Immature natural killer cell (primary cell): Measurements from ENCODE around the gene PRSS21. TPM values are rescaled to one million over a fixed set of nuclear protein-coding genes. Genes with fewer than 3 reads are reported as not detected.

ENCODE experiments used
- DNase-seq, 3 donors: peaks; one replicate each; pipeline ENCODE4 v3.0.0; 2022; ENCODE audit warnings: mixed read lengths in 1 of 3
- H3K27ac Mint-ChIP-seq, 6 donors: one replicate each; pipeline ENCODE4 v1.8.0; 2020; ENCODE audit warnings: mixed read lengths in 6 of 6, mild to moderate bottlenecking in 5 of 6, inconsistent platforms in 4 of 6, moderate library complexity in 3 of 6
- H3K27me3 Mint-ChIP-seq, 3 donors: one replicate each; pipeline ENCODE4 v1.8.0; 2020 to 2021; ENCODE audit warnings: low read depth in 3 of 3, mild to moderate bottlenecking in 3 of 3, mixed read lengths in 3 of 3, moderate library complexity in 3 of 3, inconsistent platforms in 1 of 3
- H3K36me3 Mint-ChIP-seq, 3 donors: one replicate each; pipeline ENCODE4 v1.8.0; 2020; ENCODE audit warnings: mixed read lengths in 3 of 3, inconsistent platforms in 2 of 3, mild to moderate bottlenecking in 2 of 3
- H3K4me1 Mint-ChIP-seq, 2 donors: one replicate each; pipeline ENCODE4 v1.8.0; 2020; ENCODE audit warnings: inconsistent platforms in 2 of 2, mild to moderate bottlenecking in 2 of 2, mixed read lengths in 2 of 2, moderate library complexity in 1 of 2
- H3K4me3 Mint-ChIP-seq, 5 donors: one replicate each; pipeline ENCODE4 v1.8.0; 2020; ENCODE audit warnings: mild to moderate bottlenecking in 5 of 5, mixed read lengths in 5 of 5, inconsistent platforms in 3 of 5, moderate library complexity in 3 of 5
- H3K9me3 Mint-ChIP-seq, 6 donors: one replicate each; pipeline ENCODE4 v1.8.0; 2020; ENCODE audit warnings: mild to moderate bottlenecking in 6 of 6, mixed read lengths in 6 of 6, inconsistent platforms in 4 of 6, moderate library complexity in 3 of 6
- polyA plus RNA-seq, 3 donors: library from polyadenylated mRNA; unstranded; fragments of 300-500 nt; fragmentation: Illumina TruSeq; gene quantifications; one replicate each; pipeline ENCODE4 v1.2.3, GENCODE V29; 2021

The PRSS21 gene, protein sequence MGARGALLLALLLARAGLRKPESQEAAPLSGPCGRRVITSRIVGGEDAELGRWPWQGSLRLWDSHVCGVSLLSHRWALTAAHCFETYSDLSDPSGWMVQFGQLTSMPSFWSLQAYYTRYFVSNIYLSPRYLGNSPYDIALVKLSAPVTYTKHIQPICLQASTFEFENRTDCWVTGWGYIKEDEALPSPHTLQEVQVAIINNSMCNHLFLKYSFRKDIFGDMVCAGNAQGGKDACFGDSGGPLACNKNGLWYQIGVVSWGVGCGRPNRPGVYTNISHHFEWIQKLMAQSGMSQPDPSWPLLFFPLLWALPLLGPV
- 10 to 100 TPM in 1 of 3 donors, 1 to 10 TPM in 2; 3.1 to 11.0 (median 6.8) TPM for polyA plus RNA-seq

DNA sequence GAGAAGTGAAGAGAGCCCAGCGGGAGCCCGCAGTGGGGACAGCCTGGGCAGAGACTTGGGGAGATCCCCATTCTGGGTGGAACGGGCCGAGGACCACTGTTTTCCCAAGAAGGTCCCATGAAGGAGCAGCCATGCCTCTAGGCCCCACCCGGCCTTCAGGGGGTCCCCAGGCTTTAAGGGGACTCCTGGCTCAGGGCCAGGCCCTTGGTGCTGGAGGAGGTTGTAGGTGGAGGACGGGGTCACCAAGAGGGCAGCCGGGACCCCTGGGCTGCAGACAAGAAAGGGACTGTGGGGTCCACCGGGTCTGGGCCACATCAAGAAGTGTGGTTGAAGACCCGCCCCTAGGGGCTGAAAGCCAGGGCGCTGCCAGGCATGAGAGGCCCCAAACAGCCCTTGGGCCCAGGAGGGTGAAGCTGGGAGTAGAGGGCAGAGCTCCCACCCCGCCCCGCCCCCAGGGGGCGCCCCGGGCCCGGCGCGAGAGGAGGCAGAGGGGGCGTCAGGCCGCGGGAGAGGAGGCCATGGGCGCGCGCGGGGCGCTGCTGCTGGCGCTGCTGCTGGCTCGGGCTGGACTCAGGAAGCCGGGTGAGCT is at the start of gene PRSS21:
Gene PRSS21, plus strand, starts transcription at position 487 of the 589 bp plus-strand sequence. Its CDS starts 32 bp downstream, at position 519.
- H3K4me3 Mint-ChIP-seq, result peak within 1 kb of the TSS in 3 of 5 donors; percentile 35 to 47 (median 39)
- H3K9me3 Mint-ChIP-seq, result no peaks in the 10 kb centered on the region
- no peaks in the 10 kb centered on the region for H3K36me3 Mint-ChIP-seq
- peak; percentile 35 to 63 (median 42) for DNase-seq
- H3K27me3 Mint-ChIP-seq, result peaks cover 0 to 2% (median 1%) of the 10 kb centered on the region in 3 donors
- H3K27ac Mint-ChIP-seq, result peak within 1 kb of the TSS in 1 of 6 donors; percentile 10
- H3K4me1 Mint-ChIP-seq, result no peaks in the 10 kb centered on the region

DNA sequence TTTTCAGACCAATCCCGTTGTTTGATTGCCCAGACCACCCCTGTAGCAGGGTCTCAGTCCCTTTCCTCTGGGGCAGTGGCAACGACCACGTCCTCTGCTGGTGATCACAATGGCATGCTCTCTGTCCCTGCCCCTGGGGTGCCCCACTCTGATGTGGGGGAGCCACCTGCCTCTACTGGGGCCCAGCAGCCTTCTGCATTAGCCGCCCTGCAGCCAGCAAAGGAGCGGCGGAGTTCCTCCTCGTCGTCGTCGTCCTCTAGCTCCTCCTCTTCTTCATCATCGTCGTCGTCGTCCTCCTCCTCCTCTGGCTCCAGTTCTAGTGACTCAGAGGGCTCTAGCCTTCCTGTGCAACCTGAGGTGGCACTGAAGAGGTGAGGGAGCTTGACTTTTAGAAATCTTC is 49.1 kb upstream of the PRSS21 start:
- H3K36me3 Mint-ChIP-seq, result peaks cover 48 to 75% (median 49%) of the 10 kb centered on the region in 3 donors
- no peak overlapping the region for H3K4me3 Mint-ChIP-seq
- H3K27me3 Mint-ChIP-seq, result peaks cover 15 to 43% (median 38%) of the 10 kb centered on the region in 3 donors
- peaks cover 6 to 44% of the 10 kb centered on the region in 2 donors for H3K4me1 Mint-ChIP-seq
- no peaks in the 10 kb centered on the region for H3K9me3 Mint-ChIP-seq
- DNase-seq, result no peak
- peak overlapping the region in 3 of 6 donors; percentile 6 to 69 (median 61) for H3K27ac Mint-ChIP-seq

DNA sequence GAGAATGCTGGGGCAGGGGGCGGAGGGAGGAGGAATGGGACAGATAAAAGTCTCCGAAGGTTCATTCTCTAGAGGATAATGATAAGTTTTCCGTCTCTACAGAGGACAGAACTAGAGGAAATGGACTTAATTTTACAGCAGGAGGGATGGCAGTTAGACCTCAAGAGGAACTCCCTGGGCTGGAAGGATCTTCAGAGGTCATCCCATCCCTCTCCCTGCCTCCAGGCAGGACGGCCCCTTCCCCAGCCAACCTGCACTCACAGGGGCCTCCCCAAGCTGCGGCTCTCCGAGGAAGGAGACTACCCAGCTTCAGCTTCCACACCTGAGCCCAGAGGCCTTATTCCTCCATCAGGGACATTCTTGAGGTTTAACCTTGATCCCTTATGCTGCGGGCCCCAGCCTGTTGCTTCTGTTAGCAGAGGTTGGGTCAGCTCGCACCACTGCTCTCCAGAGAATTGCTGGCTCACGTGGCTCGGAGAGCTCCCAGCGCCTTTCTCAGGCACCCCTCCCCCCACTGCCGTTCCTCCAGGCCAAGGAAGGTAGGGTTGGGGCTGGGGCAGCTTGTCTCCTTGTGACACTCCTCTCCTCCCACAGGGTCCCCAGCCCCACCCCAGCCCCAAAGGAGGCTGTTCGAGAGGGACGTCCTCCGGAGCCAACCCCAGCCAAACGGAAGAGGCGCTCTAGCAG is 48.5 kb upstream of the PRSS21 start:
- Mint-ChIP-seq H3K27ac (peak overlapping the region in 1 of 6 donors; percentile 4), H3K27me3 (peaks cover 15 to 38% (median 38%) of the 10 kb centered on the region in 3 donors), H3K9me3 (no peaks in the 10 kb centered on the region), H3K4me3 (no peak overlapping the region), H3K36me3 (peaks cover 42 to 70% (median 43%) of the 10 kb centered on the region in 3 donors), H3K4me1 (peaks cover 6 to 42% of the 10 kb centered on the region in 2 donors)
- no peak for DNase-seq

DNA sequence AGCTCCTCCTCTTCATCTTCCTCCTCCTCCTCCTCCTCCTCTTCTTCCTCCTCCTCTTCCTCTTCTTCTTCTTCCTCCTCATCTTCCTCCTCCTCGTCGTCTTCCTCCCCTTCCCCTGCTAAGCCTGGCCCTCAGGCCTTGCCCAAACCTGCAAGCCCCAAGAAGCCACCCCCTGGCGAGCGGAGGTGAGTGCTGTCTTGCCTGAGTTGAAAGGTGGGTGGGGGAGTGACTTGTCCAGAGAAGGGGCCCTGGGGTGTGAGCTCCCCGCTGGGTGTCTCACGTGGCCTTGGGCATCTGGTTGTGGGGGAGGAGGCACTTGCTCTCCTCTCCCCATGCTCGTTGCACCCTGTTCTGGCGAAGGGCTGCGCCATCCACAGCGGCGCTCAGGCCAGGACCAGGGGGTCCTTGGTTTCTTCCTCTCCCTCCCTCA is 47.9 kb upstream of the PRSS21 start:
- no peak for DNase-seq
- Mint-ChIP-seq H3K27me3 (peaks cover 15 to 38% (median 35%) of the 10 kb centered on the region in 3 donors), H3K9me3 (no peaks in the 10 kb centered on the region), H3K4me1 (peaks cover 6 to 42% of the 10 kb centered on the region in 2 donors), H3K4me3 (no peak overlapping the region), H3K36me3 (peaks cover 36 to 64% (median 37%) of the 10 kb centered on the region in 3 donors), H3K27ac (peak overlapping the region in 2 of 6 donors; percentile 30 to 40)

DNA sequence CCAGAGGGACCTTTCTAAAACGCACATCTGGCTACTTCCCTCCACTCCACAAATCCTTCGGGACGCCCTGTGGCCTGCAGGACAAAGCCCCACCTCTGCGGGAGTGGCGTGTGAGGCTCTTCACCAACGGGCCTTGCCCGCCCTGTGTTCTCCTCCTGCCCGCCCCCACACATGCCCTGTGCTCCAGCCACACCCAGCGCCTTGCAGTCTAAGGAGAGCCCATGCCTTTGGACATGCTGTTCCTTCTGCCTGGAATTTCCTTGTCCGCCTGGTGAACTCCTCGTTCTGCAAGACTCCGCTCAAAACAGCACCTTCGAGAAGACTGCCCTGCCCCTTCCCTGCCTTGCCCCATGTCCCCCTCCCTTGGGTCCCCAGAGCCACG is 47.4 kb upstream of the PRSS21 start:
- no peak for DNase-seq
- H3K4me3 Mint-ChIP-seq, result no peak overlapping the region

DNA sequence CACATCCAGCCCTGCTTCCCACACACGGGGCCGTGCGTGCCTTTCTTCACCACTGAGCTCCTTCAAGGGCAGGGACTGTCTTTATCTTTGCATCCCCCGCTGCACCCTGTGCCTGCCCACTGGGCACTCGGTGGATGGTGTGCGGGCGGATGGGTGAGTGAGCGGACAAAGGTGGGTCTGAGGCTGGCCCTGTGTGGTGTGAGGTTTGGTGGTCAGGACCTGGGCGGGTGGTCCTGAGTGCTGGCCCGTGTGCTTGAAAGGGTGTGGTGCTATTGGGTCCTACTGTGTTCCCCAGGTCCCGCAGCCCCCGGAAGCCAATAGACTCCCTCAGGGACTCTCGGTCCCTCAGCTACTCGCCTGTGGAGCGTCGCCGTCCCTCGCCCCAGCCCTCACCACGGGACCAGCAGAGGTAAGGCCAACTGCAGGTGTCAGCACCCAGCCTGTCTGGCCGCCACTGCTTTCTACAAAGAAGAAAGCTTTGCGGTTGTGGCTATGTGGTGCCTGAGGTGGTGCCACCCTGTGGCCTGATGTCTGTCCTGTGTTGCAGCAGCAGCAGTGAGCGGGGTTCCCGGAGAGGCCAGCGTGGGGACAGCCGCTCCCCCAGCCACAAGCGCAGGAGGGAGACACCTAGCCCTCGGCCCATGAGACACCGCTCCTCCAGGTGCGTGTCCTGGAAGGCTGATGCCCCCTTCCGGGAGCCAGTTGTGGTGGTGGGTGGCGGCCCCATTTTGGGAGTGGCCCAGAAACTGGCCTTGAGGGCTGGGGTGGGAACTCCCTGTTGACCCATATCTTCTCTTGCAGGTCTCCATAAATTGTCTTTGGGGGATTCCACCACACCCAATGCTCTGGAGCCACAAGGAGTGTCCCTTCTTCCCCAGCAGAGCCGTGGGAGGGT is 46.7 kb upstream of the PRSS21 start:
- peaks cover 26 to 53% (median 27%) of the 10 kb centered on the region in 3 donors for H3K36me3 Mint-ChIP-seq
- H3K9me3 Mint-ChIP-seq, result no peaks in the 10 kb centered on the region
- H3K27me3 Mint-ChIP-seq, result peaks cover 15 to 32% (median 28%) of the 10 kb centered on the region in 3 donors
- H3K4me3 Mint-ChIP-seq, result peak overlapping the region in 1 of 5 donors; percentile 20
- H3K27ac Mint-ChIP-seq, result peak overlapping the region in 5 of 6 donors; percentile 24 to 66 (median 48)
- peak; percentile 45 to 58 (median 46) for DNase-seq
- H3K4me1 Mint-ChIP-seq, result peaks cover 9 to 36% of the 10 kb centered on the region in 2 donors

More for the DNA sequence above, 47.4 kb upstream of the PRSS21 start:
- H3K27me3 Mint-ChIP-seq, result peaks cover 15 to 38% (median 33%) of the 10 kb centered on the region in 3 donors
- peaks cover 32 to 59% (median 33%) of the 10 kb centered on the region in 3 donors for H3K36me3 Mint-ChIP-seq
- H3K4me1 Mint-ChIP-seq, result peaks cover 6 to 40% of the 10 kb centered on the region in 2 donors
- no peaks in the 10 kb centered on the region for H3K9me3 Mint-ChIP-seq
- peak overlapping the region in 4 of 6 donors; percentile 22 to 66 (median 53) for H3K27ac Mint-ChIP-seq

DNA sequence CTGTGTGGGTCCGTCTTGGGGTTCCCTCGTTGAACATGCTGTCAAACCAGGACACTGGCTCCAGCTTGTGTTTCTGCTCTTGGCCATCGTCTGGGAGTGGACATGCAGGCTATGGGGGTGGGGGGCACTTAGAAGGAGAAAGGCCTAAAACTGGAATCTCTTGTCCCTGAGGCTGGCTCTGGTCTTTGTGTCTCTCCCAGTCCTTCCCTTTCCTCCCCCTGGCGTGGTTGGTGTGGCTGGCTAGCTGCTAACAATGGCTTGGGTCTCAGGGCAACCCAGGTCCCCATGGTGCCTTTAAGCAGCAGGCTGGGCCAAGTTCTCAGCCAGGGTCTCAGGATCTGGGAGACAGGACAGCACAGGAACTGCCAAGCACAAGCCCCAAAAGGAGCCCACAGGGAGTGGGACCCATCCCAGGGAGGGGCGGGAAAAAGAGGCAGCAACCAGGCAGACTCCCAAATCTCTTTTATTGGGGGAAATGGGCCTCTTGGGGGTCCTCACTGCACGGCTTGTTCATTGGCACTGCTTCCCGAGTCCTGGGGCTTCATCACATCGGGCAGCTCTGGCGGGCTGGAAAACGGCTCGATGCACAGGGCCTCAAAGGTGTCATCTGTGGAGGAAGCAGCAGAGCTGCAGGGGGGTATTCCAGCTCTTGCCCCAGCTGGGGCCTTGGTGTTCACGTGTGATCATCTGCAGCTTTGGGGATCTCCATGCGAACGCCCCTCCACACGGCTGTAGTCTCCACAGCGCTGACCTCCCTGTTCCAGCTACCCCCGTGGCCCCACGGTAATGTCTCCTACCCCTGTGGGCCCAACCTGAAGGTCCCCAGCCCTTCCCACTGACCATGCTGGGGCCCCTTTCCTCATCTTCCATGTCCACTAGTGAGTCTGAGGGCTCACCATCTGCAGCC is 45.3 kb upstream of the PRSS21 start:
- H3K4me3 Mint-ChIP-seq, result peak overlapping the region in 1 of 5 donors; percentile 46
- H3K27ac Mint-ChIP-seq, result peak overlapping the region in 4 of 6 donors; percentile 59 to 69 (median 62)
- no peaks in the 10 kb centered on the region for H3K9me3 Mint-ChIP-seq
- H3K4me1 Mint-ChIP-seq, result peaks cover 20 to 41% of the 10 kb centered on the region in 2 donors
- peaks cover 13 to 39% (median 15%) of the 10 kb centered on the region in 3 donors for H3K36me3 Mint-ChIP-seq
- peaks cover 14 to 26% (median 20%) of the 10 kb centered on the region in 3 donors for H3K27me3 Mint-ChIP-seq
- DNase-seq, result no peak

DNA sequence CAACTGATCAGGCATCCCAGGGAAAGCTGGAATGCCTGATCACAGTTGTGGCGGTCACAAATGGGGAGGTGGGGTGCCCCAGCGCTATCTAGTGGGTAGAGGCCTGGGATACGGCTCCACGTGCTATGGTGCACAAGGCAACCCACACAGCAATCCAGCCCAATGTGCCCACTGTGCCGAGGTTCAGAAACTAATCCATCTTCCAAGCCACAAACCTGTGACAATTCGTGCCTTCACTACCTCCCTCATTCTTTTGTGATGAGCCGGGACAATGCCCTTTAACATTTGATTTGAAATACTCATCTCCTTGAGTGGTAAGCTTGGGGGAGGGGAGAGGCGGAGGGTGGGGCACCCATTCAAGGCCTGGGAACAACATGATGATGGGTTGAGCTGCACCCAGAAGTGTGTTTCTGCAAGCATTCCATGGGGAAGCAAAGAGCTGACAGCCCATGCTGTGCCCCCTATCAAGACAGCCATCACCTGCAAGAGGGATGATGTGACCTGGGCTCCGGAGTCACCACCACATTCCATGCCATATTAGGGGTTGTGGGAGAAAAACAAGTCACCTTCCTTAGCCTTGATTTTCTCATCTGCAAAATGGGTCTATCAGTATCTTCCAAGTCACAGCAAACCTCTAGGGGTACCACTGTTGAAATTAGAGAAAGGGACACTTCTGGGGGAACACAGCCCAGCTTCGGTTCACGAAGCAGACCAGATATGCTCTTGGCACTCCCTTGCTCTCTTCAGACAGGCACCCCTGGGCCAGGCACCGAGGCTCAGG is 43.7 kb upstream of the PRSS21 start:
- no peaks in the 10 kb centered on the region for H3K9me3 Mint-ChIP-seq
- H3K36me3 Mint-ChIP-seq, result peaks cover 9 to 29% (median 11%) of the 10 kb centered on the region in 3 donors
- peaks cover 28 to 48% of the 10 kb centered on the region in 2 donors for H3K4me1 Mint-ChIP-seq
- no peak overlapping the region for H3K4me3 Mint-ChIP-seq
- no peak for DNase-seq
- peaks cover 23 to 31% (median 24%) of the 10 kb centered on the region in 3 donors for H3K27me3 Mint-ChIP-seq
- H3K27ac Mint-ChIP-seq, result peak overlapping the region in 4 of 6 donors; percentile 42 to 58 (median 56)

DNA sequence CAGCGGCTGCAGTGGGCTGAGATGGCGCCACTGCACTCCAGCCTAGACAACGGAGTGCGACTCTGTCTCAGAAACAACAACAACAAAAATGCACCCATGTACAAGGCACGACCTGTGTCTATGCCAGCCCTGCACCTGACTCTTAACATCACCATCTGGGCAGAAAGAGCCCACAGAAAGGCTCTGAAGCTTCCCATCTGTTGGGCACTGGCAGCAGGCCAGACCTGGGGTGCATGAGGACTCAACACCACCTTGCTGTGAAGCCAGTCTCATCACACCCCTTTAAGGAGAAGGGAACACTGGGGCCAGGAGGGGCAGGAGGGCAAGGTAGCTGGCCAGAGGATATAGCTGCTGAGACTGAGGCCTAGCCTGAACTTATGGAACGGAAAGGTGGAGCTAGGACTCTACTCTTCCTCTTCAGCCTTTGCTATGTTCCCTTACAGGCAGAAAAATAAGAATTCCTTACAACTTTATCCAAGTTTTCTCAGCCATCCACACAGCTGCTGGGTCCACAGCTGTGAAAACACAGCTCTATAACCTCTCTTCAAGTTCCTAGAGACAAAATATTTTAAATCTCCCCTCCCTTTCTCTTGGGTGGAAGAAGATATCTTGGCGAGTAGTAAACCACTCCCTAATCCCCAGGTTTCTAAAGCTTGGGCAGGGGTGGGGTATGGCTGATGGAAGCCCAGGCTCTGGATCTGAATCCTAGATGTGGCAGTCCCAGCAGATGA is 42.7 kb upstream of the PRSS21 start:
- peaks cover 19 to 29% (median 19%) of the 10 kb centered on the region in 3 donors for H3K27me3 Mint-ChIP-seq
- no peaks in the 10 kb centered on the region for H3K9me3 Mint-ChIP-seq
- H3K27ac Mint-ChIP-seq, result peak overlapping the region in 2 of 6 donors; percentile 46 to 48
- no peak overlapping the region for H3K4me3 Mint-ChIP-seq
- peaks cover 9 to 24% (median 10%) of the 10 kb centered on the region in 3 donors for H3K36me3 Mint-ChIP-seq
- DNase-seq, result no peak
- H3K4me1 Mint-ChIP-seq, result peaks cover 35 to 54% of the 10 kb centered on the region in 2 donors

DNA sequence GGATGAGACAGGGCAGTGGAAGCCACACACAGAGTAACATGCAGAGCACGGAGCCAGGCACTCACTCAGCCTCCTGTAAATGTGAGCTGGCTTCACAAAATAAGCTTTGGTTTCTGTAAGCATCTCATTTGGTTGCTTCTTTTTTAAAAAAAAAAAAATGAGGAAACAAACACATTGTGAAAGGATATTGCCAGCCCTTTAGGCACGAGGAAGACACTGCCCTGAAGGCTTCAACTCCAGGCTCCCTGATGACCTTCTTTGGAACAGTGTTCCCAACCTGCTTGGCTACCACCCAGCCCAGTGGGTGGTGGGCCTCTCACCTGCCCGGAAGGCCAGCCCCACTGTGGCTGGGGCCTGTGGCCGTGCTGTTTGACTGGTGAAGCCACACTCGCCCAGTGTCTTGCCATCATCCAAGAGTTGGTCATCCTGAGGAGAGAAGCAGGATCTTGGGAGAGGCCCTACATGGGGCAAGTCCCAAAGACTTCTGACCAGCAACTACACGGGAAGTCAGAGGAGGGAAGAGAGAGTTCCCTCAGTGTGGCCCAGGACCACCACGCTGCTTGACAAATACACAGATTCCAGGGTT is 41.8 kb upstream of the PRSS21 start:
- Mint-ChIP-seq H3K27me3 (peaks cover 11 to 23% (median 18%) of the 10 kb centered on the region in 3 donors), H3K4me1 (peaks cover 38 to 57% of the 10 kb centered on the region in 2 donors), H3K4me3 (peak overlapping the region; percentile 44 to 93 (median 88)), H3K36me3 (peaks cover 3 to 19% (median 4%) of the 10 kb centered on the region in 3 donors), H3K27ac (peak overlapping the region; percentile 16 to 96 (median 59)), H3K9me3 (no peaks in the 10 kb centered on the region)
- DNase-seq, result no peak
